ENCODE measurements around the gene EDNRB.
"Not testable (repeated sequence)": the region's sequence is repeated elsewhere in the genome, so short reads cannot be mapped to it uniquely, and the experiment has no call there.

The EDNRB gene

DNA sequence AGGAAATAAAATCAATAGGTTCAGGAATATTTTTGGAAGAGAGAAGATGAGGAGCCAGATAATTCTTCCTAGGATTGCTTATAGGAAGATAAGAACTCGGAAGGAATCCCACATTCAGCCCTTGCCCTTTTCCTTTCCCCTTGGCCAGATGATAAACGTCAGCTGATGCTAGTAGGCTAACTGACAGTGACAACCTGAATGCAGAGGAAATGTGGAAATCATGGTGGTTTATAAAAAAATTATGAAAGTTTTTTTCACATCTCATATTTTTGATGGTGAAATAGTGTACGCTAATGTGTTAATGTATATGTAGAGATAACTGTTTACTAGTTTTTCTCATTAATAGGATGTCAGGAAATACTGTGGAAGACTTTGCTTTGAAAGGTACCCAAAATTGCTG lies 56.9 kb downstream of the EDNRB start:
- TF ChIP-seq, protein P1, sequence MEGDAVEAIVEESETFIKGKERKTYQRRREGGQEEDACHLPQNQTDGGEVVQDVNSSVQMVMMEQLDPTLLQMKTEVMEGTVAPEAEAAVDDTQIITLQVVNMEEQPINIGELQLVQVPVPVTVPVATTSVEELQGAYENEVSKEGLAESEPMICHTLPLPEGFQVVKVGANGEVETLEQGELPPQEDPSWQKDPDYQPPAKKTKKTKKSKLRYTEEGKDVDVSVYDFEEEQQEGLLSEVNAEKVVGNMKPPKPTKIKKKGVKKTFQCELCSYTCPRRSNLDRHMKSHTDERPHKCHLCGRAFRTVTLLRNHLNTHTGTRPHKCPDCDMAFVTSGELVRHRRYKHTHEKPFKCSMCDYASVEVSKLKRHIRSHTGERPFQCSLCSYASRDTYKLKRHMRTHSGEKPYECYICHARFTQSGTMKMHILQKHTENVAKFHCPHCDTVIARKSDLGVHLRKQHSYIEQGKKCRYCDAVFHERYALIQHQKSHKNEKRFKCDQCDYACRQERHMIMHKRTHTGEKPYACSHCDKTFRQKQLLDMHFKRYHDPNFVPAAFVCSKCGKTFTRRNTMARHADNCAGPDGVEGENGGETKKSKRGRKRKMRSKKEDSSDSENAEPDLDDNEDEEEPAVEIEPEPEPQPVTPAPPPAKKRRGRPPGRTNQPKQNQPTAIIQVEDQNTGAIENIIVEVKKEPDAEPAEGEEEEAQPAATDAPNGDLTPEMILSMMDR (IDR thresholded peaks at IDR 0.05; ENCODE audit: control insufficient read depth, insufficient read depth, low read depth, low read length, missing control alignments), result no peak
- H3K4me3 ChIP-seq (ENCODE audit: control insufficient read depth, low read depth, low read length), result no peak overlapping the region
- no peak for DNase-seq (ENCODE audit: low read depth)

DNA sequence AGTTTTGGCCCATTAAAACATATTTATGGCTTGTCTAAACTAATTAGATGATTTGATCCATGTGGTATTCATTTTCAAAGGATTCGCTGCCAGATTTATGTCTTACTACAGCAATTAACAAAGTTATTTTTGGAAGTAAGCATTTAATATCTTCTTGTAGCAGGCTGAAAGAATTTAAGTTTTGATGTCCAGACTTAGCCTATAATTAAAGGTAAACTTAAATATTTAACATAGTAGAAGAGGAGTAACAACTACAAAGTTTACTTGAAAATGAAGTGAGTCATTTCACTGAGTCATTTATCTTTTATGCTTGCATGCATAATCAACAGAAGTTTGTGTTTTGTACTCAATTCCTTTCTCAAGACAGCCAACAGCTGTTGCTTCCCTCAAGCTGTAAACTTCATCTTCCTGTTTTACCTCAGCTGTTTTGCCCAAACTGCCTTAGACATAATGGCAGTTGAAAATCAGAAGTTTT lies 58.1 kb downstream of the EDNRB start:
- TF ChIP-seq, protein P1 (IDR thresholded peaks at IDR 0.05; ENCODE audit: control insufficient read depth, insufficient read depth, low read depth, low read length, missing control alignments), result no peak
- no peak for DNase-seq (ENCODE audit: low read depth)
- no peak overlapping the region for H3K4me3 ChIP-seq (ENCODE audit: control insufficient read depth, low read depth, low read length)

DNA sequence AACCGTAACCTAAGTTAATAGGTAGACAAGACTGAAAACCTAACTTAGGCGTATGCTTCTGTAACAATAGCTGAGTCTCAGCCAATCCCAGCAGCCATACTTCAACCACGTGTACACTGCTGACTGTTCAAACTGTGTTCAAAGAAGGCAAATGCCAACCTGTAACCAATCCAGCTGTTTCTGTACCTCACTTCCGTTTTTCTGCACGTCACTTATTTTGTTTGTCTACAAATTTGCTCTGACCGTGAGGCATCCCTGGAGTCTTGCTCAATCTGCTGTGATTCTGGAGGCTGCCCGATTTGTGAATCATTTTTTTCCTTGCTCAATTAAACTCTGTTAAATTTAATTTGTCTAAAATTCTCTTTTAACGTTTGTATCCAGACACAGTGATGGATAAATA lies 59.2 kb downstream of the EDNRB start:
- TF ChIP-seq, protein P1 (IDR thresholded peaks at IDR 0.05; ENCODE audit: control insufficient read depth, insufficient read depth, low read depth, low read length, missing control alignments), result no peak
- DNase-seq (ENCODE audit: low read depth), result no peak
- no peak overlapping the region for H3K4me3 ChIP-seq (ENCODE audit: control insufficient read depth, low read depth, low read length)

GRCh38 chr13:77857531-77858209 lies 61.0 kb downstream of the EDNRB start:
- H3K4me3 ChIP-seq (ENCODE audit: control insufficient read depth, low read depth, low read length), result no peak overlapping the region
- TF ChIP-seq, protein P1 (IDR thresholded peaks at IDR 0.05; ENCODE audit: control insufficient read depth, insufficient read depth, low read depth, low read length, missing control alignments), result no peak
- no peak for DNase-seq (ENCODE audit: low read depth)

DNA sequence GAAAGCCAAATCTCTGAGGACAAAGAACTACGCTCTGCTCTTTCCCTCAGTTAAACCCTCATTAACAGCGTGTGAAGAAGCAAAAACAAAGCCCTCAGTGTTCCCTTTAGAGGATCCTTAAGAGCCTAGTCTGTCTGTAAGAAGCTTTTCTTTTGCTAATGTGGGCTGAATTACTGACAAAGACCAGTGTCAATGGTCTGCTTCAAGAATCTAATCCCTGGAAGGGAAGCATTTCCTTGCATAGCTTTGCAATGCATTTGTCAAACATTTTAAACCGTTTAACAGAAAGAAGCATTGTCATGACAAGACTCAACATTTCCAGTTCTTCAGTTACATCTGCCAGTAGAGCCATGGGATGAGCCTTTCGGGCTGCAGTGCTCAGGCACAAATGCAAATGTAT lies 64.9 kb downstream of the EDNRB start:
- no peak for DNase-seq (ENCODE audit: low read depth)
- no peak overlapping the region for H3K4me3 ChIP-seq (ENCODE audit: control insufficient read depth, low read depth, low read length)
- TF ChIP-seq, protein P1 (IDR thresholded peaks at IDR 0.05; ENCODE audit: control insufficient read depth, insufficient read depth, low read depth, low read length, missing control alignments), result no peak

DNA sequence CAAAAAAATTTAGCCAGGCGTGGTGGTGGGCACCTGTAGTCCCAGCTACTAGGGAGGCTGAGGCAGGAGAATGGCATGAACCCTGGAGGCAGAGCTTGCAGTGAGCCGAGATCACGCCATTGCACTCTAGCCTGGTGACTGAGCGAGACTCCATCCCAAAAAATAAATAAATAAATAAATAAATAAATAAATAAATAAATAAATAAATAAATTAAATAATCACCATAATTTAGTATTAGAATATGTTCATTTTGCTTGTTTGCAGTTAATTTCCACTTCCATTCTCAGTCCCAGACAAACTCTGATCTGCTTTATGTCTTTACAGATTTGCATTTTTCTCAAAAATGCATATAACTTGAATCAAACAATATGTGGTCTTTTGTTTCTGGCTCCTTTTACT lies 70.6 kb downstream of the EDNRB start:
- H3K4me3 ChIP-seq (ENCODE audit: control insufficient read depth, low read depth, low read length); DNase-seq (ENCODE audit: low read depth): not testable (repeated sequence)

- DNase-seq (ENCODE audit: low read depth), result no peak
- no peak overlapping the region for H3K4me3 ChIP-seq (ENCODE audit: control insufficient read depth, low read depth, low read length)
- TF ChIP-seq, protein P1 (IDR thresholded peaks at IDR 0.05; ENCODE audit: control insufficient read depth, insufficient read depth, low read depth, low read length, missing control alignments), result no peak
These were observed 72.5 kb downstream of the EDNRB start for GRCh38 chr13:77846173-77846572.

Measured in AG09309 (cell line).